ENCODE measurements around the gene TBC1D19.

Gene TBC1D19

GRCh38 chr4:26583538-26583864 lies 383 bp upstream of the TBC1D19 start:
- TF ChIP-seq SIN3A (IDR thresholded peaks at IDR 0.05; ENCODE audit: borderline replicate concordance, insufficient read depth, low read length) (no peak), POLR2AphosphoS5 (IDR thresholded peaks at IDR 0.05; ENCODE audit: low read depth, low read length) (no peak), FOXP2 (optimal IDR thresholded peaks at IDR 0.05; ENCODE audit: borderline replicate concordance, extremely low read depth, extremely low read length, insufficient read depth) (no peak), TAF1 (IDR thresholded peaks at IDR 0.05; ENCODE audit: borderline replicate concordance, insufficient read depth, low read length) (no peak)
- TF ChIP-seq, protein P1, sequence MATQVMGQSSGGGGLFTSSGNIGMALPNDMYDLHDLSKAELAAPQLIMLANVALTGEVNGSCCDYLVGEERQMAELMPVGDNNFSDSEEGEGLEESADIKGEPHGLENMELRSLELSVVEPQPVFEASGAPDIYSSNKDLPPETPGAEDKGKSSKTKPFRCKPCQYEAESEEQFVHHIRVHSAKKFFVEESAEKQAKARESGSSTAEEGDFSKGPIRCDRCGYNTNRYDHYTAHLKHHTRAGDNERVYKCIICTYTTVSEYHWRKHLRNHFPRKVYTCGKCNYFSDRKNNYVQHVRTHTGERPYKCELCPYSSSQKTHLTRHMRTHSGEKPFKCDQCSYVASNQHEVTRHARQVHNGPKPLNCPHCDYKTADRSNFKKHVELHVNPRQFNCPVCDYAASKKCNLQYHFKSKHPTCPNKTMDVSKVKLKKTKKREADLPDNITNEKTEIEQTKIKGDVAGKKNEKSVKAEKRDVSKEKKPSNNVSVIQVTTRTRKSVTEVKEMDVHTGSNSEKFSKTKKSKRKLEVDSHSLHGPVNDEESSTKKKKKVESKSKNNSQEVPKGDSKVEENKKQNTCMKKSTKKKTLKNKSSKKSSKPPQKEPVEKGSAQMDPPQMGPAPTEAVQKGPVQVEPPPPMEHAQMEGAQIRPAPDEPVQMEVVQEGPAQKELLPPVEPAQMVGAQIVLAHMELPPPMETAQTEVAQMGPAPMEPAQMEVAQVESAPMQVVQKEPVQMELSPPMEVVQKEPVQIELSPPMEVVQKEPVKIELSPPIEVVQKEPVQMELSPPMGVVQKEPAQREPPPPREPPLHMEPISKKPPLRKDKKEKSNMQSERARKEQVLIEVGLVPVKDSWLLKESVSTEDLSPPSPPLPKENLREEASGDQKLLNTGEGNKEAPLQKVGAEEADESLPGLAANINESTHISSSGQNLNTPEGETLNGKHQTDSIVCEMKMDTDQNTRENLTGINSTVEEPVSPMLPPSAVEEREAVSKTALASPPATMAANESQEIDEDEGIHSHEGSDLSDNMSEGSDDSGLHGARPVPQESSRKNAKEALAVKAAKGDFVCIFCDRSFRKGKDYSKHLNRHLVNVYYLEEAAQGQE (IDR thresholded peaks at IDR 0.05; ENCODE audit: insufficient read depth in 1 of 2, low read depth in 2 of 2, low read length in 2 of 2) = no peak

GRCh38 chr4:26584725-26585124 lies 841 bp downstream of the TBC1D19 start:
- TF ChIP-seq FOXP2 (optimal IDR thresholded peaks at IDR 0.05; ENCODE audit: borderline replicate concordance, extremely low read depth, extremely low read length, insufficient read depth) (no peak), POLR2AphosphoS5 (IDR thresholded peaks at IDR 0.05; ENCODE audit: low read depth, low read length) (no peak), SIN3A (IDR thresholded peaks at IDR 0.05; ENCODE audit: borderline replicate concordance, insufficient read depth, low read length) (no peak), TAF1 (IDR thresholded peaks at IDR 0.05; ENCODE audit: borderline replicate concordance, insufficient read depth, low read length) (no peak)
- TF ChIP-seq, protein P1 (IDR thresholded peaks at IDR 0.05; ENCODE audit: insufficient read depth in 1 of 2, low read depth in 2 of 2, low read length in 2 of 2) = no peak

GRCh38 chr4:26589705-26590104 lies 5.8 kb downstream of the TBC1D19 start:
- TF ChIP-seq FOXP2 (optimal IDR thresholded peaks at IDR 0.05; ENCODE audit: borderline replicate concordance, extremely low read depth, extremely low read length, insufficient read depth) (no peak), POLR2AphosphoS5 (IDR thresholded peaks at IDR 0.05; ENCODE audit: low read depth, low read length) (no peak), SIN3A (IDR thresholded peaks at IDR 0.05; ENCODE audit: borderline replicate concordance, insufficient read depth, low read length) (no peak), TAF1 (IDR thresholded peaks at IDR 0.05; ENCODE audit: borderline replicate concordance, insufficient read depth, low read length) (no peak)
- TF ChIP-seq, protein P1 (IDR thresholded peaks at IDR 0.05; ENCODE audit: insufficient read depth in 1 of 2, low read depth in 2 of 2, low read length in 2 of 2) = no peak

GRCh38 chr4:26590639-26591038 lies 6.8 kb downstream of the TBC1D19 start:
- TF ChIP-seq SIN3A (IDR thresholded peaks at IDR 0.05; ENCODE audit: borderline replicate concordance, insufficient read depth, low read length) (no peak), TAF1 (IDR thresholded peaks at IDR 0.05; ENCODE audit: borderline replicate concordance, insufficient read depth, low read length) (no peak), POLR2AphosphoS5 (IDR thresholded peaks at IDR 0.05; ENCODE audit: low read depth, low read length) (no peak), FOXP2 (optimal IDR thresholded peaks at IDR 0.05; ENCODE audit: borderline replicate concordance, extremely low read depth, extremely low read length, insufficient read depth) (no peak)
- TF ChIP-seq, protein P1 (IDR thresholded peaks at IDR 0.05; ENCODE audit: insufficient read depth in 1 of 2, low read depth in 2 of 2, low read length in 2 of 2) = no peak

- TF ChIP-seq SIN3A (IDR thresholded peaks at IDR 0.05; ENCODE audit: borderline replicate concordance, insufficient read depth, low read length) = no peak
- no peak for TF ChIP-seq FOXP2 (optimal IDR thresholded peaks at IDR 0.05; ENCODE audit: borderline replicate concordance, extremely low read depth, extremely low read length, insufficient read depth)
Observed at GRCh38 chr4:26594371-26594770, 10.5 kb downstream of the TBC1D19 start.

All from PFSK-1 (cell line).